GM10248 (cell line): ENCODE measurements around the gene TCF7L1.

Experiments used
- CTCF ChIA-PET: fragments of 300-600 bp; sonication (Branson Sonifier 250); formaldehyde crosslinking; extraction: SDS; loops from one replicate; lab custom pipeline; 2021; ENCODE audit warnings: antibody characterized with exemption; lab: Yijun Ruan, JAX
- POLR2A ChIA-PET: fragments of 350-650 bp; sonication (Branson Sonifier 250); formaldehyde crosslinking; extraction: SDS; loops from one replicate; lab custom pipeline; 2020; ENCODE audit warnings: antibody characterized with exemption; lab: Yijun Ruan, JAX
- DNase-seq: peaks from one replicate; pipeline ENCODE4 v3.0.0; 2012; ENCODE audit errors: extremely low spot score
- TF ChIP-seq, protein P1 (sequence below): IDR thresholded peaks from 2 replicates; pipeline ENCODE4 v1.5.1; 2012; ENCODE audit warnings: mild to moderate bottlenecking, low read depth; ENCODE audit errors: extremely low read depth, missing control alignments, control extremely low read depth

TCF7L1 gene

DNA sequence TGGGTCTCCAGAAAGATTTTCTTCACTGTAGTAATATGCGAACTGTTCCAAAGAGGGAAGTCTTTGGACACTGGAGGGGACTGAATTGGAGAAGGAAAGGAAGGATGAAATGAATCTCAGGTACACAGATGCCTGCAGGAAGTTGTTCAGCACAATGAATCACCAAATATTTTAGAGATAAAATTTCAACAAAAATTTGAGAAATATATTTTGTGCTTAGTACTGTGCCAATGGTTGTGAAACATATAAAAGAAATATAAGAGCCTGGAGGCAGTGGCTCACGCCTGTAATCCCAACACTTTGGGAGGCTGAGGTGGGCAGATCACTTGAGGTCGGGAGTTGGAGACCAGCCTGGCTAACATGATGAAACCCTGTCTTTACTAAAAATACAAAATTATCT is 224.5 kb downstream of the TCF7L1 start:
- POLR2A ChIA-PET, result interaction anchor here (0.6 kb wide), 2 partner anchors 185 to 450 kb away, joined by 6 to 13 read pairs; no protein-coding TSS in a partner anchor
- CTCF ChIA-PET, result no interaction called here
- no peak for DNase-seq
- TF ChIP-seq, protein P1, sequence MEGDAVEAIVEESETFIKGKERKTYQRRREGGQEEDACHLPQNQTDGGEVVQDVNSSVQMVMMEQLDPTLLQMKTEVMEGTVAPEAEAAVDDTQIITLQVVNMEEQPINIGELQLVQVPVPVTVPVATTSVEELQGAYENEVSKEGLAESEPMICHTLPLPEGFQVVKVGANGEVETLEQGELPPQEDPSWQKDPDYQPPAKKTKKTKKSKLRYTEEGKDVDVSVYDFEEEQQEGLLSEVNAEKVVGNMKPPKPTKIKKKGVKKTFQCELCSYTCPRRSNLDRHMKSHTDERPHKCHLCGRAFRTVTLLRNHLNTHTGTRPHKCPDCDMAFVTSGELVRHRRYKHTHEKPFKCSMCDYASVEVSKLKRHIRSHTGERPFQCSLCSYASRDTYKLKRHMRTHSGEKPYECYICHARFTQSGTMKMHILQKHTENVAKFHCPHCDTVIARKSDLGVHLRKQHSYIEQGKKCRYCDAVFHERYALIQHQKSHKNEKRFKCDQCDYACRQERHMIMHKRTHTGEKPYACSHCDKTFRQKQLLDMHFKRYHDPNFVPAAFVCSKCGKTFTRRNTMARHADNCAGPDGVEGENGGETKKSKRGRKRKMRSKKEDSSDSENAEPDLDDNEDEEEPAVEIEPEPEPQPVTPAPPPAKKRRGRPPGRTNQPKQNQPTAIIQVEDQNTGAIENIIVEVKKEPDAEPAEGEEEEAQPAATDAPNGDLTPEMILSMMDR, result no peak
